GM21526 (cell line): ENCODE data around the gene DLG4.

Experiments
- ATAC-seq: cut with Tn5 transposase; IDR thresholded peaks from one replicate; pipeline ENCODE4 v1.9.1; 2021; ENCODE audit warnings: moderate library complexity; ENCODE audit not compliant: unreplicated experiment, low FRiP score

The DLG4 gene

DNA sequence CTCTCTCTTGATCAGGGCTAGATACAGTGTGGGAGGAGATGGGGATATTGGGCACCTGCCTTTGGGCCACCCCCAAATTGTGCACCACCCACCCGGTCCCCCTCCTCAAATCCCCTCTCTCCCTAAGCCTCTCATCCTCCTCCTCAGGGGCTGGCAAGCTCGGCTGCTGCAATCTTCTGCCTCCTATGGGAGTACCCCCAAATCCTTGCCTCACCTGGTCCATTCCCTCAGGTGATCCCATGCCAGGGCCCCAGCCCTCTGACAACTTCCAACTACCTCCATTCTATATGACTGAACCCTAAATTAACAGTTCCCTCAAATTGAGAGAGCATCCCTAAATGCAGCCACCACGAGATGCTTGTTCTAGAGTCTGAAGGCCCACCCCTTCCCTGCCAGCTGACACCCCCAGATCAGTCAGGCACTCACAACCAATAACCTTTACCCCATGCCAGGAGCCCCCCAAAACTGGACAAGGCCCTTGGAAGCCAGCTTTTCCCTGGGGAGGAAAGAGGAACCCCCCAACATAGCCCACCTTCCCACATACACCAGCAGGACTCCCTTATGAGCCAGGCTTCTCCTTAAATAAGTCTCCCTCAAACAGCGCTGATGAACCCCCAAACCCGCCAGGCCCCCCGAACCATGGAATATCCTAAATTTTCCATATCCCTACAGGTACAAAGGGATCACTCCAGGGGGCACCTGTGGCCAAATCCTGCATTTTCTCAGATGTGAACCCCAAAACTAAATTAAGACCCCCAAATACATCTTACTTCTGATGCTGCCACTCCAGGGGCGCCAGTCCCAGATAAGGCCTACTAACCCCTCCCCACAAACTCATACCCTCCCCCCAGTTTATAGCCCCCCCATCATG, 3.2 kb downstream of the DLG4 start:
- no peak for ATAC-seq

DNA sequence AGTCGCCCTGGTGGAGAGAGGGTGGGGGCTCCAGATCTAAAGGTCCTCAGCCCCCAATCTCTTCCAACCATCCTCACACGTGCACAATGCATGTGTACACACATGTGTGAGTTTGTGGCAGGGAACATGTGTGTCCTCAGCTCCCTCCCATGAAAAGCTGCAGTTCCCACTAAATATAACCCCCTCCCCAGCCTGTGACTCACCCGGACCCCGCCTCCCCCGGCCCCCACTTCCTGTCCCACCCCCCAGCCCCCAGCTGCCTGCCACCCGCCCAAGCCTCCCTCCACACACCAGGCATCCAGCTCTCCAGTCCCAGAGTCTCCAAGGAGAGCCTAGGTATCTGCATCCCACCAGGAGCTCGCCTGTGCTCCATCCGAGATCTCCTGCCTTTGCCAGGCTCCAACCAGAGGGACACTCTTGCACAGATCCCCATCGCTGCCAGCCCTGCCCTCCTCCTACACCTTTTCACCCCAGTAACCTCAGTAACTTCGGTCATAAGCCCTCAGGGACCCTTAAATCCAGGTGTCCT, 3.9 kb downstream of the DLG4 start:
- ATAC-seq = no peak

DNA sequence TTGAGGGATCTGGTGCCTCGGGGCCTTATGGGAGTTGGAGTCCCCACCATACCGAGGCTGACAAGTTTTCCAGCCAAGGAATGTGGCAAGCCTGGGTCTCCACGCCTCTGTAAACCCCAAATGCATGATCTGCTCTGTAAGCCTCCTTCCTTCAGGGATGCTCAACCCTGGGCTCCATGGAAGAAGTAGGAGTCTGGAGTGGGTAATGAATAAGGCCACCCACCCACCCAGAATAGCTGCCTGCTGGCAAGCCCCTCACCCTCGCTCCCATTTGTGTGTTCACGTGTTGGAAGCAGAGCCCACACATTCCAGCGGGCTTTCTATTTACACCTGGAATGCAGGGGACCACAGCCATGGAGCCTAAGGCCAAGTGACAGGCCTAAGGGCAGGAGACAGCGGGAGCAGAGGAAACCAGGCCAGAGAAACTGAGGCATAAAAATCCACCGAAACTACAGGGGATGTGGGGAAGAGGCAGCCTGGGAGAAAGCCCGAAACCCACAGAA, 4.4 kb downstream of the DLG4 start:
- no peak for ATAC-seq

DNA sequence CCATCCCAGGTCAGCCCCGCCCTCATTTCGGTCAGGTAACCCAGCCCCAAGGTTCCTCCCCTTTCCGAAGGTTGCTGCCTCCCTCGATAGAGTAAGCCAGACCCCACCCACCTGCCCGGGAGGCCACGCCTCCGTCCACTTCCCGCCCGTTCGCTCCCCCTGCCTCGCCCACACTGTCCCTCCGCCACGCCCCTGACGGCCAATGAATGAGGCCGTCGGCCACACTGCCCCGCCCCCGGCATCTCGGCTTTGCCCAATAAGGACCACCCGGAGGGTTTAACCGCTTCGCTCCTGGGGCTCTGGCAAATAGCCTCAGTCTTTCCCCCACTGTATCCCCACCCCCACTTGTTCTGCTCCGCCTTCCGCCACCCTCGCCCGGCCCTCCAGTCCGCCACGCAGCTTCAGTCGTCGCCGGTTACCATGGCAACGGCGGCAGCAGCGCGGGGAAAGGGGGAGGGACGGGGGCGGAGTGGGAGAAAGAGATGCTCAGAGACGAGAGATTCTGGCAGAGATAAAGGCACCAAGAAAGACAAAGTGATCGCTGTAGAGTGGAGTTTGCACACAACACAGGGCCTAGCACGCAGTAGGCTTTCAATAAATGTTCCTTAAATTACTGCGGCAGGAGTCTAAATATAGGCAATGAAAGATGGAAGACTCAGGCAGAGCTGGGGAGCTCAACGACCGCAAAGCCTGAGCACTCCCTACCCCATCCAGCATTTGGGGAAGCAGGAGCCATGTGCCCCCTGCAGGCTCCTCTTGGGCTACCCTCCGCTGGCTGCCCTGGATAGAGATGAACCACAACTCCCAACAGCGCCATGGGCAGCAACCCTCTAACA, 5.1 kb downstream of the DLG4 start:
- ATAC-seq = peak; percentile 62

DNA sequence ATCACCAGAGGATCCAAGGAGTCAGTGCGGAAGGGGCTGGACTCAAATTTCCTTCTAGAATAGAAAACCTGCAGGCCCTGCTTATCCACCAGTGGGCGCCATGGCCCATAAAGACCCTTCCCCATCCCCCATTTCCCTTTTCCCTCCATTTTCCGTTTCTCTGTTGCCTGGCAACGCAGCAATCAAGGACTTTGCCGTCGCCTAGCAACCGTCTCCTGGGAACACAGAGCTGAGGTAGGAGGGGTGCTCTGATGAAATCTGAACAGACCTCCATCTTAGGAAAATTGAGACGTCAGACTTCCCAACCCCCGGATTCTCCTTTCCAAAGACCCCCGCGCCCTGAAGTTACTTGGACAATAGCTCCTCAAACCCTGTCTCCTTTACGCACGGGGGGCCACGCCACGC, 5.7 kb downstream of the DLG4 start:
- no peak for ATAC-seq

DNA sequence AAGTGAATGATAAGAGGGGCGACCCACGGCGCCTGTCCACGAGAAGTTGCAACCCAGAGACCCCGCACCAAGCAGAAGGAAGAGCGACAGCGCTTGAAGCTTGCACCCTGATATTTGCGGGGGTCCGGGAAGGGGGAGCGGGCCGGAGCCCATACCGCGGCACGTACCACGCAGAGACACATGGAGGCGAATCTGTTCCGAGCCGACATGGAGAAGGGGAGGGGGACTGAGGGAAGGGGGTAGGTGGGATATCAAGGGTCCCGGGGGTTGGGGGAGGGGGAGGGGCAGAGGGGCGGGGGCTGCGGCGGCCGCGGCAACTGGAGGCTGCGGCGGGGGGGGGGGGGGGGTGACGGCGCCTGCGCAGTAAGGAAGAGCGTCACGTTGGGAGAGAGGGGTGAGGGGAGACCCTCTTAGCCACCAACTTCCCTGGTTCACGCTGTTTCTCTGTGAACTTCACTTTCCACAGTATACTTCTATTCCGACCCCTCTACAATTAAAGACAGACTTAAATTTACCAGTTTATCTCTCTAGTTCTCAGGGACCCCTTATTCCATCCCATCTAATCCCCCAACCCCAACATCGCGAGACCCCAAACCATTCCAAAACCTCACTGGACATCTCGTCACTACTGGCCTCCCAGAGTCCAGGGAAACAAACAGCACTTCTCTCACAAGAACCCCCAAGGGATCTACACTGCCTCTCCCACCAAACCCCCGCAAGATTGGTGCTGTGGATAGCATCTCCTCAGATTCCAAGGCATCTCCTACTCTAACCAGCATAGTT, 8.0 kb downstream of the DLG4 start:
- ATAC-seq = no peak

DNA sequence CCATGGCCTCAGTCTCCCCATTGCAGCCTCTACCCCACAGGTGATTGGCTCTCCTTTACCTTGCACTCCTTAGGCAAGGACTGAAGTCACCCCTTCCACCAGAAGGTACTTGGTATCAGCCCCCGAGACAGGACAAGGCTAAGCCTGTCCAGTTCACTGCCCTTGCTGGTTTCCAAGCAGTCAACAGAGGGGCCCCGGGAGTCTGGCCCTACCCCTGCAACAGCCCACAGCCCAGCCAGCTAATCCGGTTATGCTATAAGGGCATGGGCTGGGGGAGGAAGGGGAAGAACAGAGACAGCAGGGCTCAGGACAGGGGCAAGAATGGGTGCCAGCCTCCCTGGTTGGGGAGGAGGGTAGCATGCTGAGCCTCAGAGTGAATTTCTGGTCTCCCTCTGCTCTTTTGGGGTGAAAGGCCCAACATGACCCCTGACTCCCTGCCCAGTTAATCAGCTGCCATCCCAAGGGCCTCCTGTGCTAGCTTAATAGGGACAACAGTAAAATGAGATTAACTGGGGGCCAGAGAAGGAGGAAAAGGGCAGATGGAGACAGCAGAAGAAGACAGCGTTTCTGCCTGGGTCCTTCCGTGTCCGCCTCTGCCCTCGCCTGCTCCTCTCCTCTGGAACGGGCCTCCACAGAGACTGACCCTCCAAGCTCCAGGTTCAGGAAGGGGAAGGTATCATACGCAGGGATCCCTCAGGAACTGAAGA, 10.7 kb downstream of the DLG4 start:
- no peak for ATAC-seq

DNA sequence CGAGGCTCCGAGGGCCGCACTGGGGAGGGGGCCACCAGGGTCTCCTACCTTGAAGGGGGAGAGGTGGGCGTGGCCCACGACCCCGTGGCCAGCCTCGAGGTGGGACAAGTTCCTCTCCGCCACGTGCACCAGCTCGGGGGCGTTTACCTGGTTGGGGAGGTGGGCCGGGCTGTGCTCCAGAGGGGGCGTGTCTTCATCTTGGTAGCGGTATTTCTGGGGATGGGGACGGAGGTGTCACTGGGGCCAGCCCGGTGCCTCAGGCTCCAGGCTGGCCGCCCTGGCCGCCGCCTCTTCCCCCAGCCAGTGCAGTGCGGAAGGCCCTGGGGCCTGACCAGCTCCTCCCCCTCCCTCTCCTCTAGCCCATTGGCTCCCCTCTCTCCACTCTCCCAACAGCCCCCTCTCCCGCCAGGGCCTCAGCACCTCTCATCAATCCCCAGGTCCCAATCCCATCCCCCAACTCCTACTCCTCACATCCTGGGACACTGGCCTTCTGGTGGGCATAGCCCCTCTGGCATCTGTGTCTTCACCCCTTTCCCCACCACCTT, 11.5 kb downstream of the DLG4 start:
- ATAC-seq = no peak

DNA sequence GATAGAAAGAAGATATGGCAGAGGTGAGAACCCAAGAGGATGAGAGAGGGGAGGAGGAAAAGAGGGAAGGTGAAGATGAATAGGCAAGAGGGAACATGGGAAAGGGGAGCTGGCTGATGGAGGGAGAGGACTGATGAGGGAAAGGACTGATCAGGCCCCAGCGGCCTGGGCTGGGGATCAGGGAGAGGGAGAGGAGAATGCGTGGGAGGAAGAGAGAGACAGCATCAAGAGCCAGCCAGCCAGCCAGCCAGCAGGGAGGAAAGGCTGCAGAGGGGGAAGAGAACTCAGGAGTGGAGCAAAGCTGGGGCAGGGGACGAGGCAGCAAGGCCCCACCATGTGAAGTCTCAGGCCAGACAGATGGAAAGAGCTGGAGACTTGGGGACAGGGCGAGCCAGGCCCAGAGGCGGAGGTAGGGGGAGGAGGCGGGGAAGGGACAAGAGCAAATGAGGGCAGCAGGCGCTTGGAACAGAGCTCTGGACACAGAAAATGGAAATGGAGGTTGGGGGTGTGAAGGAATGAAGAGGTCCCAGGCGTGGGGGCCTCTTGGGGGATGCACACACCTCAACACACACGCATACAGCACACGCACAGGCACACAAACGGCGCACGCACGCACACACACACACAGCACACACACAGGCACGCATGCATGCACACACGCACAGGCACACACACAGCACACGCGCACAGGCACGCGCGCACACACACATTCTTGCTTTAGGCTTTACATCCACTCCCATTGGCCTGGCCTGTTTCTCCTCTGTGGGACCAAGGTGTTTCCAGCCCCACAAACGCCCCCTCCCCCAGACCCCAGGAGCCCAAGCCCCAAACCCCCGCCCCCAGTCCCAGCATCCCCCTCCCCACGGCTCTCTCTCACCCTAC, 12.3 kb downstream of the DLG4 start:
- ATAC-seq = no peak

DNA sequence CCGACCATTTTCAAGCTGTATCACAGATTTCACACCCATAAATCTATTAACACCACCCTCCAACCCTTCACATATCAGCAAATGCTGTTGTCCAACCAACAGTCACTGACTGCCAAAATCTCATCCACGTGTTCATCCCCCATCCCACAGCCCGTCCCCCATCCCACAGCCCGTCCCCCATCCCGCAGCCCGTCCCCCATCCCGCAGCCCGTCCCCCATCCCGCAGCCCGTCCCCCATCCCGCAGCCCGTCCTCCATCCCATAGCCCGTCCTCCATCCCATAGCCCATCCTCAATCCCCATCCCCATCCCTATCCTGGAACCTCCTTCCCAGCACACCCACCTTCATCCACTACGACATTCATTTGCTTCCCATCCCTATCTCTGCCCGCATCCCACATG, 14.1 kb downstream of the DLG4 start:
- ATAC-seq = no peak

DNA sequence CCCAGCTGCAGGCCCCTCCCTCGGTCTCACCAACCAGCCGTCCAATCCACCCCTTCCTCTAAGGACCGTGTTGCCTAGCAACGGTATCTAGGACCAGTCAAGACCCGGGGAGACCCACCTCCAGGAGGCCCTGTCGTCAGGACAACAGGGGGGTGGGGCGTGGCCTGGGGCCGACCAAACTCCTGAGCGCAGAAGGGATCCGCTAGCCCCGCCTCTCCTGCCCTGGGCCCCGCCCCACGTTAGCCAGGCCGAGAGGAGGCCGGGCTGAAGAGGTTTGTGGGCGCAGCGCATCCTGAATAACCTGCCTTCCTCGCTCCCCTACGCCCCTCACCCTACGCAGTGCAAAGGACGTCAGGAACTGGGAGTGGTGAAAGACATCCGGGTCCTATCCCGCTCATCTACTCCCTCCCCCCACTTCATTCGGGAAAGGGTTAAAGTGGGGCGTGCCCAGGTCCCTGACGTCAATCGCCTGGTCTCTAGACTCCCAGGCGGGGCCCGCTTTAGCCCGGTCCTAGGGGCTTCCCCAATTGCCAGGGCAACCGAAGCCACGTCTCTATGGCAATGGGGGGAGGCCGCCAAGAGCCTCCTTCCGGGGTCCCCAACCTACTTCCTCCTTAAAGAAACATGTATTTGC, 14.7 kb downstream of the DLG4 start:
- peak; percentile 71 for ATAC-seq

DNA sequence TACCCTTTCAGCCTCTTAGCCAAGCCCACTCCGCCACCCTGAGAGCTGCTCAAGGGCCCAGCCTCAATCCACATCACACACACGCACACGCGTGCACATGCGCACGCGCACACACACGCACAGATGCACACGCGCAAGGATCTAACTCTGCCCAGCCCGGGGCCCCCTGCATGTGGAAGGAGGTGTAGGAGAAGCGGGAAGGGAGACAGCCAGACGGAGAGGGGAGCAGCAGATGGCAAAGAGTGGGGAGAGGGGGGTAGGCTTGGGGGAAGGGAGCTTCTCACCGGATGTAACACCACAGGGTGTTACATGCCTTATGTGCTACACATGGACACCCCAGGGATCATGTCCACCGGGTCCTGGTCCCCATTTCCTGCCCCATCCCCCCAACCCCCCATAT, 15.3 kb downstream of the DLG4 start:
- no peak for ATAC-seq

DNA sequence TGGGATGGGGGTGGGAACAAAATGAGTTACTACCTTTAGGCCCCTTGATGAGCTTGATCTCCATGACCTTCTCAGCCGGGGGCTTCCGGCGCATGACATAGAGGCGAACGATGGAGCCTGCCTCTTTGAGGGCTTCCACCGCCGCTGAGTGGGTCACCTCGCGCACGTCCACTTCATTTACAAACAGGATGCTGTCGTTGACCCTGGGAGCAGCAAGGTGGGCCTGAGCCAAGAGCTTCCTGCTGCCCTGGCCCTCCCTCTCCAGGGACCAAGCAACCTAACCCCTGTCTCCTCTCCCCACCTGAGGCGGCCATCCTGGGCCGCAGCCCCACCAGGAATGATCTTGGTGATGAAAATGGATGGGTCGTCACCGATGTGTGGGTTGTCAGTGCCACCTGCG, 16.2 kb downstream of the DLG4 start:
- ATAC-seq = no peak

DNA sequence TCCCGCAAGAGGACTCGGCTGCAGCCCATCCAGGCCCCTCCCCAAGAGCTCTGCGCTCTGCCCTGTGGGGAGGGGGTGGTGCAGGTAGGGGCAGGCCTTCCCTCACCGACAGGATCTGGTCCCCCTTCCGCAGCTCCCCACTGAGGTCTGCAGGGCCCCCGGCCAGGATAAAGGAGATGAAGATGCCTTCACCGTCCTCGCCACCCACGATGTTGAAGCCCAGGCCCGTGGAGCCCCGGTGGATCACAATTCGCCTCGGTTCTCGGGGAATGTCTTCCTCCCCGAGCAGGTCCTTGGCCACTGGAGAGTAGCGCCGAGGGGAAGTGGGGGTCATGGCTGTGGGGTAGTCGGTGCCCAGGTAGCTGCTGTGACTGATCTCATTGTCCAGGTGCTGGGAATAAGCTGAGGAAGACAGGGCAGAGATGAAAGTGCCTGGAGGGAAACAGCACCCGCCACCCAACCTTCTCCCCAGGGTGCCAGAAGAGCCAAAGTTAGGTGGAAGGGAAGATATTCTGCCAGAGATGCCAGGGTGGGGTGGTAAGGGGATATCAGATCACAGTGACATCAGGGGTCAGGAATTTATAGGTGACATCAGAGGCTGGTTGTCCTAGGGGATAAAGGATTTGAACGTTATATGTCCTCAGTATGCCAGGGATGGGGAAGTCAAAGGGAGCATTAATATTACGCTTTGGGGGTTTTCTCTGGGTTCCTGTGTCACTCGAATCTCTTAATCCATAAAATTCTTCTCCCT, 22.8 kb downstream of the DLG4 start:
- ATAC-seq = no peak

DNA sequence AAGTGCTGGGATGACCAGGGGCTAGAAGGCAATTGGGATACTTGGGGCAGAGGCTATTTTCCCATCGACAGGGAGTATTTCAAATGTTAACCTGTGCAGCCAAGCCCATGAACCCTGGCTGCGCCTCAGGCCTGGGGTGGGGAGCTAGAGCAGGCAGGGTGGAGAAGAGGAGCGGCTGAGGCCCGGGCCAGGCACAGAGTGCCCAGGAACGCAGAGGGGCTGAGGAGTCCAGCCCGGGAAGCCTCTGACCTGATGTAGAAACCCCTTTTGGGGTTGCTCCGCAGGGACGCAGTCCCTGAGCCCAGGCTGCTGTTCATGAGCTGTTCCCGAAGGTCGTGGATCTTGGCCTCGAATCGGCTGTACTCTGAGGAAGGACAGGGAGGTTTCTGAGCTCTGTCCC, 23.7 kb downstream of the DLG4 start:
- ATAC-seq = no peak

DNA sequence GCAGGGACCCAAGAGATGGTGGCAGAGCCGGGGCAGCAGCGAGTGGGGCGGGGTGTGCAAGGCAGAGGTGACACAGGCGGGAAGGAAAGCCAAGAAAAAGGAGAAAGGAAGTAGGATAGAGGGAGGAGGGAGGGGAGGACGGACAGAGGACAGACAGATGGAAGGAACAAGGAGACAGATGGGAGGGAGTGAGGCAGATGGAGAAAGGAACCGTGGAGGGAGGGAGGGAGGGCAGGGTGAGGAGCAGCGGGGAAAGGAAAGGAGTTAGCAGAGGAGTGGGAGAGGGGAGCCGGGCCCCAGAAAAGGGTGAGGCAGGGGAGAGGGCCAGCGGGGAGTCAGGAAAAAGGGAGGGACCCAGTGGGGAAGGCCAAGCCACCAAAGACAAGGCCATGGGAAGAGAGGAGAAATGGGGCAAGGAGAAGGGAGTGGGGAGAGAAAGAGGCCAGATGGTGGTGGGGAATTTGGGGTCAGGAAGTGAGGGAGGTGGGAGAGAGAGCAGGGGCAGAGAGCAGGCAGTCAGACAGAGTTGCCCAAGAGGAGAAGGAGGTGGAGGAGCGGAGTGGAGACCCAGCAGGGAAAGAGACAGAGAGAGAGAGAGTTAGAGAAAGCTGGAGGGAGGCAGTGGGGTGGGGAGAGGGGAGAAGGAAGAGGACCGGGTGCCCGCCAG, 27.2 kb downstream of the DLG4 start:
- no peak for ATAC-seq
